ENCODE data around the gene PLCB4. TPM values are rescaled to one million over a fixed set of nuclear protein-coding genes. Genes with fewer than 3 reads are reported as not detected.
A peak's percentile ranks its signal among the peaks of the same experiment; 100 is the strongest.

PLCB4 gene
- total RNA-seq, 1 donor from 2014 or later, result 30.5 TPM

GRCh38 chr20:9401371-9401770 lies 332.5 kb downstream of the PLCB4 start:
- Histone ChIP-seq H3K27me3 (ENCODE audit: low read depth) (no peaks in the 10 kb centered on the region), H3K36me3 (peaks cover 43% of the 10 kb centered on the region), H3K9me3 (replicated peaks) (no peaks in the 10 kb centered on the region), H3K4me1 (peaks cover 11% of the 10 kb centered on the region), H3K27ac (replicated peaks) (no peak overlapping the region), H3K4me3 (no peak overlapping the region)
- intact Hi-C loops (cut with micrococcal nuclease), result no loop called here
- TF ChIP-seq CTCF (IDR thresholded peaks at IDR 0.05; ENCODE audit: borderline replicate concordance), result no peak
- no peak for DNase-seq

- peaks cover 11% of the 10 kb centered on the region for H3K4me1 ChIP-seq
- H3K27ac ChIP-seq (replicated peaks), result no peak overlapping the region
- TF ChIP-seq CTCF (IDR thresholded peaks at IDR 0.05; ENCODE audit: borderline replicate concordance), result no peak
- no peaks in the 10 kb centered on the region for H3K9me3 ChIP-seq (replicated peaks)
- no peak overlapping the region for H3K4me3 ChIP-seq
- peaks cover 45% of the 10 kb centered on the region for H3K36me3 ChIP-seq
- DNase-seq, result no peak
- no peaks in the 10 kb centered on the region for H3K27me3 ChIP-seq (ENCODE audit: low read depth)
- intact Hi-C loops (cut with micrococcal nuclease), result no loop called here
Observed at GRCh38 chr20:9402141-9402540, 333.3 kb downstream of the PLCB4 start.

- Histone ChIP-seq H3K27me3 (ENCODE audit: low read depth) (no peaks in the 10 kb centered on the region), H3K4me3 (no peak overlapping the region), H3K9me3 (replicated peaks) (no peaks in the 10 kb centered on the region), H3K4me1 (peaks cover 8% of the 10 kb centered on the region), H3K36me3 (peaks cover 49% of the 10 kb centered on the region), H3K27ac (replicated peaks) (no peak overlapping the region)
- no peak for DNase-seq
- TF ChIP-seq CTCF (IDR thresholded peaks at IDR 0.05; ENCODE audit: borderline replicate concordance), result no peak
- intact Hi-C loops (cut with micrococcal nuclease), result no loop called here
Observed at GRCh38 chr20:9402546-9402945, 333.7 kb downstream of the PLCB4 start.

GRCh38 chr20:9403448-9403847 lies 334.6 kb downstream of the PLCB4 start:
- no peak for DNase-seq
- no peak overlapping the region for H3K27ac ChIP-seq (replicated peaks)
- no peaks in the 10 kb centered on the region for H3K27me3 ChIP-seq (ENCODE audit: low read depth)
- intact Hi-C loops (cut with micrococcal nuclease), result no loop called here
- H3K9me3 ChIP-seq (replicated peaks), result no peaks in the 10 kb centered on the region
- TF ChIP-seq CTCF (IDR thresholded peaks at IDR 0.05; ENCODE audit: borderline replicate concordance), result no peak
- H3K36me3 ChIP-seq, result peaks cover 53% of the 10 kb centered on the region
- no peaks in the 10 kb centered on the region for H3K4me1 ChIP-seq
- H3K4me3 ChIP-seq, result no peak overlapping the region

GRCh38 chr20:9407805-9408421 lies 339.0 kb downstream of the PLCB4 start:
- Histone ChIP-seq H3K27me3 (ENCODE audit: low read depth) (no peaks in the 10 kb centered on the region), H3K36me3 (peaks cover 74% of the 10 kb centered on the region), H3K4me3 (no peak overlapping the region), H3K9me3 (replicated peaks) (no peaks in the 10 kb centered on the region), H3K27ac (replicated peaks) (no peak overlapping the region), H3K4me1 (no peaks in the 10 kb centered on the region)
- peak; percentile 87 for TF ChIP-seq CTCF (IDR thresholded peaks at IDR 0.05; ENCODE audit: borderline replicate concordance)
- no peak for DNase-seq
- intact Hi-C loops (cut with micrococcal nuclease), result loop anchor here (2.0 kb wide), 1 partner anchor 201 kb away; no protein-coding TSS in a partner anchor

Measured in left ventricle myocardium inferior (tissue), 1 donor.